Measurements from ENCODE around the gene ACTA1. TPM values are rescaled to one million over a fixed set of nuclear protein-coding genes. Genes with fewer than 3 reads are reported as not detected.

Gene ACTA1
- total RNA-seq (2013; cell fraction: nucleolus; rRNA removed): not detected in 2 replicates
- total RNA-seq (2014; rRNA removed) (not detected in 2 replicates), total RNA-seq (2014; rRNA removed; fragmentation: Illumina TruSeq; extraction: Trizol) (not detected in 2 replicates), total RNA-seq (2021) (not detected in 2 replicates), polyA plus RNA-seq (2011; rRNA removed) (0.05 TPM in 1 of 2 replicates, not detected in the other), polyA plus RNA-seq (2014; fragmentation: Illumina TruSeq; extraction: Trizol) (not detected in 2 replicates), polyA plus RNA-seq (2014; fragmentation: Nextera tagmentation; extraction: Ambion mirVana) (not detected), polyA plus RNA-seq (2014; rRNA removed) (0.35 TPM in 1 of 2 replicates, not detected in the other), polyA plus RNA-seq (2016; fragmentation: Nextera tagmentation; extraction: Ambion mirVana) (under 1 TPM in 1 of 2 experiments, not detected in 1; 0.12 TPM), polyA minus RNA-seq (2011; rRNA and poly(A)+ RNA removed) (0.15 TPM in 1 of 2 replicates, not detected in the other), Bru-seq, nascent RNA (not detected), BruChase-seq, experiment 1, labeled RNA remaining after a 6-hour chase (percentile 35 among the genes with signal in this experiment), BruChase-seq, experiment 2, labeled RNA remaining after a 2-hour chase (percentile 26 among the genes with signal in this experiment)
- not detected for polyA plus RNA-seq (2011; ENCODE audit: low read depth)
- polyA plus RNA-seq (2011; cell fraction: cytosol; rRNA removed): 0.10 and 0.12 TPM in 2 replicates
- 0.36 and 0.80 TPM in 2 replicates for polyA plus RNA-seq (2011; cell fraction: nucleus; rRNA removed)
- not detected in 2 replicates for polyA plus RNA-seq (2012)
- not detected in 2 replicates for polyA minus RNA-seq (2011; cell fraction: cytosol; rRNA and poly(A)+ RNA removed)
- polyA minus RNA-seq (2011; cell fraction: nucleus; rRNA and poly(A)+ RNA removed): not detected in 2 replicates
- long read RNA-seq, experiment 1: 0 reads
- long read RNA-seq, experiment 2: 0 reads

- Histone ChIP-seq H3K9me3 (replicated peaks; ENCODE audit: control insufficient read depth, insufficient read depth, low read length) (peaks cover 8% of the 10 kb centered on the region; the same call in 1 of the 3 replicates), H3K36me3 (ENCODE audit: control insufficient read depth in 2 of 2, insufficient read depth in 2 of 2, low read length in 1 of 2) (no peaks in the 10 kb centered on the region), H3K4me3 (no peak within 1 kb of the TSS), H3K27me3 (replicated peaks in 1 of 2; ENCODE audit: control insufficient read depth in 2 of 2, insufficient read depth in 2 of 2, low read length in 1 of 2) (peaks cover 12 to 14% of the 10 kb centered on the region in 2 experiments), H3K79me2 (ENCODE audit: control insufficient read depth, insufficient read depth, low read length) (no peaks in the 10 kb centered on the region), H2AFZ (ENCODE audit: control insufficient read depth, low read depth, low read length) (no peak within 1 kb of the TSS), H3K4me1 (ENCODE audit: control insufficient read depth, insufficient read depth, low read length) (no peaks in the 10 kb centered on the region), H3K27ac (ENCODE audit: control insufficient read depth, insufficient read depth) (no peak within 1 kb of the TSS), H3K9ac (ENCODE audit: control insufficient read depth, insufficient read depth, low read length) (no peak within 1 kb of the TSS), H3K4me2 (ENCODE audit: control insufficient read depth, insufficient read depth) (no peak within 1 kb of the TSS), H4K20me1 (ENCODE audit: control insufficient read depth, insufficient read depth) (peaks cover 4% of the 10 kb centered on the region; the same call in 1 of the 2 replicates)
- no TSS peak for BruUV-seq (replicated peaks)
- RAD21 ChIA-PET (ENCODE audit: unreplicated experiment): no interaction called here
- POLR2A ChIA-PET: no interaction called here
- DNase-seq (ENCODE audit: low read depth, low spot score) (no peak), FAIRE-seq (no peak), ATAC-seq (no peak)
- SMC1A ChIA-PET (ENCODE audit: uncharacterized antibody, unreplicated experiment): no interaction called here
- in situ Hi-C loops (cut with MboI) (no loop called here), intact Hi-C loops (cut with micrococcal nuclease; ENCODE audit: unreplicated experiment) (no loop called here)
- TF ChIP-seq NFYB (IDR thresholded peaks at IDR 0.05; ENCODE audit: insufficient read depth, low read depth, low read length) (no peak), MTA3 (IDR thresholded peaks at IDR 0.05; ENCODE audit: borderline replicate concordance, low read length) (no peak), ZBTB4 (CRISPR knock-in tag; IDR thresholded peaks at IDR 0.05) (no peak), IRF5 (IDR thresholded peaks at IDR 0.05; ENCODE audit: borderline replicate concordance) (no peak), BRCA1 (IDR thresholded peaks at IDR 0.05; ENCODE audit: low read depth, low read length) (no peak), DPF2 (IDR thresholded peaks at IDR 0.05) (no peak), CEBPB (IDR thresholded peaks at IDR 0.05; ENCODE audit: borderline replicate concordance in 1 of 2, low read depth in 2 of 2, low read length in 2 of 2) (no peak), FOS (IDR thresholded peaks at IDR 0.05; ENCODE audit: borderline replicate concordance, extremely low read depth, insufficient read length) (no peak), CREM (IDR thresholded peaks at IDR 0.05; ENCODE audit: low read depth) (no peak), BACH1 (IDR thresholded peaks at IDR 0.05; ENCODE audit: borderline replicate concordance) (no peak)
- TF ChIP-seq, protein P1, sequence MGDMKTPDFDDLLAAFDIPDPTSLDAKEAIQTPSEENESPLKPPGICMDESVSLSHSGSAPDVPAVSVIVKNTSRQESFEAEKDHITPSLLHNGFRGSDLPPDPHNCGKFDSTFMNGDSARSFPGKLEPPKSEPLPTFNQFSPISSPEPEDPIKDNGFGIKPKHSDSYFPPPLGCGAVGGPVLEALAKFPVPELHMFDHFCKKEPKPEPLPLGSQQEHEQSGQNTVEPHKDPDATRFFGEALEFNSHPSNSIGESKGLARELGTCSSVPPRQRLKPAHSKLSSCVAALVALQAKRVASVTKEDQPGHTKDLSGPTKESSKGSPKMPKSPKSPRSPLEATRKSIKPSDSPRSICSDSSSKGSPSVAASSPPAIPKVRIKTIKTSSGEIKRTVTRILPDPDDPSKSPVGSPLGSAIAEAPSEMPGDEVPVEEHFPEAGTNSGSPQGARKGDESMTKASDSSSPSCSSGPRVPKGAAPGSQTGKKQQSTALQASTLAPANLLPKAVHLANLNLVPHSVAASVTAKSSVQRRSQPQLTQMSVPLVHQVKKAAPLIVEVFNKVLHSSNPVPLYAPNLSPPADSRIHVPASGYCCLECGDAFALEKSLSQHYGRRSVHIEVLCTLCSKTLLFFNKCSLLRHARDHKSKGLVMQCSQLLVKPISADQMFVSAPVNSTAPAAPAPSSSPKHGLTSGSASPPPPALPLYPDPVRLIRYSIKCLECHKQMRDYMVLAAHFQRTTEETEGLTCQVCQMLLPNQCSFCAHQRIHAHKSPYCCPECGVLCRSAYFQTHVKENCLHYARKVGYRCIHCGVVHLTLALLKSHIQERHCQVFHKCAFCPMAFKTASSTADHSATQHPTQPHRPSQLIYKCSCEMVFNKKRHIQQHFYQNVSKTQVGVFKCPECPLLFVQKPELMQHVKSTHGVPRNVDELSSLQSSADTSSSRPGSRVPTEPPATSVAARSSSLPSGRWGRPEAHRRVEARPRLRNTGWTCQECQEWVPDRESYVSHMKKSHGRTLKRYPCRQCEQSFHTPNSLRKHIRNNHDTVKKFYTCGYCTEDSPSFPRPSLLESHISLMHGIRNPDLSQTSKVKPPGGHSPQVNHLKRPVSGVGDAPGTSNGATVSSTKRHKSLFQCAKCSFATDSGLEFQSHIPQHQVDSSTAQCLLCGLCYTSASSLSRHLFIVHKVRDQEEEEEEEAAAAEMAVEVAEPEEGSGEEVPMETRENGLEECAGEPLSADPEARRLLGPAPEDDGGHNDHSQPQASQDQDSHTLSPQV (IDR thresholded peaks at IDR 0.05): no peak
- CTCF ChIA-PET: no interaction called here
- WGBS (ENCODE audit: insufficient coverage, insufficient replicate concordance, low lambda C conversion rate, missing lambda C conversion rate): 16% methylated on average over 50 of the region's 51 CpGs
These were observed at the start of gene ACTA1 for GRCh38 chr1:229434005-229434640. TSS of gene ACTA1 (minus strand) at chr1:229434094. CDS start at chr1:229433115, 979 bp downstream.

Measured in GM12878 (cell line).